Subcutaneous adipose tissue (tissue), 4 donors: Measurements from ENCODE around the gene EXT2. TPM values are rescaled to one million over a fixed set of nuclear protein-coding genes. Genes with fewer than 3 reads are reported as not detected.

Experiments
- CTCF ChIP-seq: fragments of 450-650 bp; IDR thresholded peaks from one replicate; pipeline ENCODE4 v1.5.1; 2016; ENCODE audit warnings: low read depth, mild to moderate bottlenecking, control low read depth, antibody characterized with exemption, moderate library complexity
- total RNA-seq, 4 donors: library from RNA; depleted of rRNA; stranded (reverse); fragments of >200 nt; gene quantifications; one replicate each; pipeline ENCODE4 v1.1.0, GENCODE V29; 2016

EXT2 gene
- total RNA-seq, 4 donors from 2014 or later, result 48.6 to 63.9 (median 54.8) TPM

GRCh38 chr11:44150401-44150800 lies 54.9 kb downstream of the EXT2 start:
- no peak for TF ChIP-seq CTCF

- TF ChIP-seq CTCF, result no peak
These were observed 61.5 kb downstream of the EXT2 start for GRCh38 chr11:44157019-44157418.

- no peak for TF ChIP-seq CTCF
These were observed 62.9 kb downstream of the EXT2 start for GRCh38 chr11:44158384-44158783.

- TF ChIP-seq CTCF, result no peak
These were observed 64.6 kb downstream of the EXT2 start for GRCh38 chr11:44159848-44160721.

GRCh38 chr11:44162004-44162403 lies 66.5 kb downstream of the EXT2 start:
- TF ChIP-seq CTCF, result no peak

- no peak for TF ChIP-seq CTCF
These were observed 67.2 kb downstream of the EXT2 start for GRCh38 chr11:44162662-44163061.

GRCh38 chr11:44165432-44165831 lies 70.0 kb downstream of the EXT2 start:
- TF ChIP-seq CTCF, result no peak
